DOHH2 (cell line): ENCODE data around the gene CHPT1.

Experiments used
- EZH2phosphoT487 ChIP-seq: fragments of 200-600 bp; sonication (generic); IDR thresholded peaks from 2 replicates; pipeline ENCODE4 v1.6.1; 2017; ENCODE audit warnings: borderline replicate concordance, mild to moderate bottlenecking, antibody characterized with exemption, low read length, moderate library complexity, mixed read lengths
- TF ChIP-seq, protein P1 (sequence below): fragments of 200-600 bp; sonication (generic); IDR thresholded peaks from one replicate; pipeline ENCODE4 v1.5.1; 2014; ENCODE audit warnings: antibody characterized with exemption, mild to moderate bottlenecking, low read depth, low read length; ENCODE audit not compliant: poor library complexity, severe bottlenecking

DNA sequence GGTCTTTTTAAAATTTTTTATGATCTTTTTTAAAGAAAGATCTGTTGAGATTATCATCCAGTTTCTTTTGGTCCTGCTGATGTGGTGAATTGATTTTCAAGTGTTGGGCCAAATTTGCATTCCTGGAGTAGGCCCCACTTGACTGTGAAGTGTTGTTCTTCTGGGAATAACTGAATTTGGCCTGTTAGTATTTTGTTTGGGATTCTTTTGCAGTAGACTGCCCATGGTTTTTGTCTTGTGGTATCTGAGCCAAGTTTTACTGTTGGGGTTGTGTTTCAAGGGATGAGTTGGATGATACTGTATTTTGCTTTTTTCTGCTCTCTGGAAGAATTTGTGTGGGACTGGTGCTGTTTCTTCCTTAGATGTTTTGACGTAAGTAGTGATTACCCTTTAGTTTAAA is 45.8 kb downstream of the CHPT1 start:
- TF ChIP-seq EZH2phosphoT487: no peak
- TF ChIP-seq, protein P1, sequence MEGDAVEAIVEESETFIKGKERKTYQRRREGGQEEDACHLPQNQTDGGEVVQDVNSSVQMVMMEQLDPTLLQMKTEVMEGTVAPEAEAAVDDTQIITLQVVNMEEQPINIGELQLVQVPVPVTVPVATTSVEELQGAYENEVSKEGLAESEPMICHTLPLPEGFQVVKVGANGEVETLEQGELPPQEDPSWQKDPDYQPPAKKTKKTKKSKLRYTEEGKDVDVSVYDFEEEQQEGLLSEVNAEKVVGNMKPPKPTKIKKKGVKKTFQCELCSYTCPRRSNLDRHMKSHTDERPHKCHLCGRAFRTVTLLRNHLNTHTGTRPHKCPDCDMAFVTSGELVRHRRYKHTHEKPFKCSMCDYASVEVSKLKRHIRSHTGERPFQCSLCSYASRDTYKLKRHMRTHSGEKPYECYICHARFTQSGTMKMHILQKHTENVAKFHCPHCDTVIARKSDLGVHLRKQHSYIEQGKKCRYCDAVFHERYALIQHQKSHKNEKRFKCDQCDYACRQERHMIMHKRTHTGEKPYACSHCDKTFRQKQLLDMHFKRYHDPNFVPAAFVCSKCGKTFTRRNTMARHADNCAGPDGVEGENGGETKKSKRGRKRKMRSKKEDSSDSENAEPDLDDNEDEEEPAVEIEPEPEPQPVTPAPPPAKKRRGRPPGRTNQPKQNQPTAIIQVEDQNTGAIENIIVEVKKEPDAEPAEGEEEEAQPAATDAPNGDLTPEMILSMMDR: no peak
